Memory B cell (primary cell): ENCODE data around the gene CAPN10.

Source experiments
- ATAC-seq: fragments of 150-1000 bp; cut with Tn5 transposase; 2 replicates; pipeline ENCODE4 v1.10.0; 2021; ENCODE audit warnings: low read depth, mild to moderate bottlenecking, moderate library complexity
- DNase-seq, 2 donors: peaks; one replicate each; pipeline ENCODE4 v3.0.0; 2022; ENCODE audit warnings: low spot score in 2 of 2
- H3K27ac Mint-ChIP-seq: one replicate; pipeline ENCODE4 v1.8.0; 2022; ENCODE audit warnings: mild to moderate bottlenecking, moderate library complexity, mixed read lengths
- H3K27me3 Mint-ChIP-seq: one replicate; pipeline ENCODE4 v1.8.0; 2022; ENCODE audit warnings: mixed read lengths
- H3K36me3 Mint-ChIP-seq: one replicate; pipeline ENCODE4 v1.8.0; 2022; ENCODE audit warnings: mild to moderate bottlenecking, mixed read lengths
- H3K4me1 Mint-ChIP-seq: one replicate; pipeline ENCODE4 v1.8.0; 2022; ENCODE audit warnings: mixed read lengths
- H3K4me3 Mint-ChIP-seq: one replicate; pipeline ENCODE4 v1.8.0; 2022; ENCODE audit warnings: mild to moderate bottlenecking, moderate library complexity, mixed read lengths
- H3K9me3 Mint-ChIP-seq: one replicate; pipeline ENCODE4 v1.8.0; 2022; ENCODE audit warnings: mixed read lengths

The CAPN10 gene

DNA sequence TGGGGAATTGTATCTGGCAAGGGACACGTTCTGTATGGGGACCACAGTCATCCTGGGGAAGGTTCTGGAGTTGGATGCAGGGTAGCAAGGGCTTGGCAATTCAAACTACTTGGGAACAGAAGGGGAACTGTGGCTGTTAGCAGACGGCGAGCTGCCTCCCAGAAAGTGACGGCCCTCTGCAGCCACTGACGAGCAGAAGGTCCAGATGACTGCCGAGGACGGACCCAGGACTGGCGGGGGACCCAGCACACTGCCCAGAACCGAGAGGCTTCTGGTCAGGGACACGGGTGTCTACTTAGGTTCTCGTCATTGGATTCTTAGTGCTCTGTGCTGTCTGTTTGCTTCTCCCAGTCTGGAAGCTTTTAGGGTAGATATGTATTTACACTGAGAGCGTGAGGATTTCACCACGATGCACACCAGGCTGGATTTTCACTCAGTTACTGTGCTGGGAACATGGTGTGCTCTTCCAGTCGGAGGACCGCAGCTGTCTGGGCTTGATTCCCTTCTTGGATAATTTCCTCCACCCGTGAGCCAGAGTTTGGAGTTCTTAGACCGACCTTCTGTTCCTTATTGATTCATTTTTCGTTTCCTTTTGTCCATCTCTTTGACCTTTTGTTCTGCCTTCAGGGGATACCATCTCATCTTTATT lies 52.1 kb downstream of the CAPN10 start:
- H3K4me1 Mint-ChIP-seq, result no peaks in the 10 kb centered on the region
- ATAC-seq, result no peak
- H3K36me3 Mint-ChIP-seq, result peaks cover under 1% of the 10 kb centered on the region
- DNase-seq, result no peak
- H3K27me3 Mint-ChIP-seq, result peaks cover 7% of the 10 kb centered on the region
- H3K4me3 Mint-ChIP-seq, result no peak overlapping the region
- peaks cover 2% of the 10 kb centered on the region for H3K9me3 Mint-ChIP-seq
- H3K27ac Mint-ChIP-seq, result no peak overlapping the region

GRCh38 chr2:240639566-240639965 lies 53.0 kb downstream of the CAPN10 start:
- DNase-seq (no peak), ATAC-seq (no peak)
- H3K4me1 Mint-ChIP-seq, result no peaks in the 10 kb centered on the region
- no peaks in the 10 kb centered on the region for H3K9me3 Mint-ChIP-seq
- no peaks in the 10 kb centered on the region for H3K36me3 Mint-ChIP-seq
- no peak overlapping the region for H3K27ac Mint-ChIP-seq
- H3K27me3 Mint-ChIP-seq, result peaks cover 7% of the 10 kb centered on the region
- no peak overlapping the region for H3K4me3 Mint-ChIP-seq

DNA sequence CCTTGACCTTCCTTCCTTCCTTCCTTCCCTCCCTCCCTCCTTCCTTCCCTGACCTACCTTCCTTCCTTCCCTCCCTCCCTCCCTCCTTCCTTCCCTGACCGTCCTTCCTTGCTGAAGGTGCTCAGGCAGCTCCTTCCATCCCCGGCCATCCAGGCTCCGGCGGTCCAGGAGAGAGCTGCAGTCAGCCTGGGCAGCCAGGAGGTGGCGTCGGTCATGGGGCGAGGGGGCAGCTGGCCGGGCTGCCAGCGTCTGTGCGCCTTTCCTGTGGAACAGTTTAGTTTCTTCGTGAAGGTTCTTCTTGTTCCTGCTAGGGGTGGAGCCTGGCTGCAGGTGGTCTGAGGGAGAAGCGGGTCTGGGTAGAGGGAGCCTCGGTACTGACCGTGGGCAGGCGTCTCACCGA lies 54.4 kb downstream of the CAPN10 start:
- H3K27ac Mint-ChIP-seq, result no peak overlapping the region
- no peaks in the 10 kb centered on the region for H3K9me3 Mint-ChIP-seq
- no peaks in the 10 kb centered on the region for H3K36me3 Mint-ChIP-seq
- DNase-seq (no peak), ATAC-seq (no peak)
- no peak overlapping the region for H3K4me3 Mint-ChIP-seq
- H3K27me3 Mint-ChIP-seq, result peaks cover 5% of the 10 kb centered on the region
- H3K4me1 Mint-ChIP-seq, result no peaks in the 10 kb centered on the region

- H3K27ac Mint-ChIP-seq, result no peak overlapping the region
- H3K27me3 Mint-ChIP-seq, result peaks cover 6% of the 10 kb centered on the region
- no peaks in the 10 kb centered on the region for H3K9me3 Mint-ChIP-seq
- H3K4me1 Mint-ChIP-seq, result peaks cover 2% of the 10 kb centered on the region
- H3K4me3 Mint-ChIP-seq, result no peak overlapping the region
- ATAC-seq, result no peak
- no peaks in the 10 kb centered on the region for H3K36me3 Mint-ChIP-seq
- no peak for DNase-seq
These were observed 55.7 kb downstream of the CAPN10 start for GRCh38 chr2:240642061-240642805.

DNA sequence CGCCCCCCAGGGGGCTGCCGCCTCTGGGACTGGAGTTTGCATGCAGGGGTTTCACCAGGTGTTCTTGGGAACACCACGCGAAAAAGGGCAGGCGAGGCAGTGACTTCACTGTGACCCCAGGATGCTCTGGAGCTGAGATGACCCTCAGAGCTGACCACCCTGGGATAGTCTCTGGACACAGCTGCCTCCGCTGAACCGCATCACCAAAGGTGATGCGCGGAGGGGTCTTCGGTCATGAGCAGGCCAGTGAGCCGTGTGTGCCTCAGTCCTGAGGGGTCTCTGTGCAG lies 56.2 kb downstream of the CAPN10 start:
- DNase-seq, result peak in 1 of 2 donors; percentile 9
- peaks cover 2% of the 10 kb centered on the region for H3K4me1 Mint-ChIP-seq
- no peak for ATAC-seq
- no peak overlapping the region for H3K4me3 Mint-ChIP-seq
- H3K27me3 Mint-ChIP-seq, result peaks cover 9% of the 10 kb centered on the region
- no peak overlapping the region for H3K27ac Mint-ChIP-seq
- no peaks in the 10 kb centered on the region for H3K9me3 Mint-ChIP-seq
- H3K36me3 Mint-ChIP-seq, result no peaks in the 10 kb centered on the region

GRCh38 chr2:240643093-240643810 lies 56.7 kb downstream of the CAPN10 start:
- Mint-ChIP-seq H3K4me3 (no peak overlapping the region), H3K4me1 (peaks cover 2% of the 10 kb centered on the region), H3K27me3 (peaks cover 6% of the 10 kb centered on the region)

GRCh38 chr2:240643811-240644150 lies 57.2 kb downstream of the CAPN10 start:
- no peaks in the 10 kb centered on the region for H3K9me3 Mint-ChIP-seq
- H3K27me3 Mint-ChIP-seq, result peaks cover 9% of the 10 kb centered on the region
- no peak overlapping the region for H3K4me3 Mint-ChIP-seq
- no peak overlapping the region for H3K27ac Mint-ChIP-seq
- ATAC-seq (no peak), DNase-seq (no peak)
- H3K4me1 Mint-ChIP-seq, result peaks cover 2% of the 10 kb centered on the region
- H3K36me3 Mint-ChIP-seq, result no peaks in the 10 kb centered on the region

More at GRCh38 chr2:240643093-240643810, 56.7 kb downstream of the CAPN10 start:
- no peak for ATAC-seq
- H3K27ac Mint-ChIP-seq, result no peak overlapping the region
- peak in 1 of 2 donors; percentile 7 for DNase-seq
- no peaks in the 10 kb centered on the region for H3K36me3 Mint-ChIP-seq
- H3K9me3 Mint-ChIP-seq, result no peaks in the 10 kb centered on the region

GRCh38 chr2:240644171-240644651 lies 57.7 kb downstream of the CAPN10 start:
- H3K4me1 Mint-ChIP-seq, result peaks cover 2% of the 10 kb centered on the region
- H3K9me3 Mint-ChIP-seq, result no peaks in the 10 kb centered on the region
- H3K4me3 Mint-ChIP-seq, result no peak overlapping the region
- peaks cover 9% of the 10 kb centered on the region for H3K27me3 Mint-ChIP-seq
- H3K36me3 Mint-ChIP-seq, result no peaks in the 10 kb centered on the region
- no peak overlapping the region for H3K27ac Mint-ChIP-seq
- ATAC-seq (no peak), DNase-seq (peak in 1 of 2 donors; percentile 4)

DNA sequence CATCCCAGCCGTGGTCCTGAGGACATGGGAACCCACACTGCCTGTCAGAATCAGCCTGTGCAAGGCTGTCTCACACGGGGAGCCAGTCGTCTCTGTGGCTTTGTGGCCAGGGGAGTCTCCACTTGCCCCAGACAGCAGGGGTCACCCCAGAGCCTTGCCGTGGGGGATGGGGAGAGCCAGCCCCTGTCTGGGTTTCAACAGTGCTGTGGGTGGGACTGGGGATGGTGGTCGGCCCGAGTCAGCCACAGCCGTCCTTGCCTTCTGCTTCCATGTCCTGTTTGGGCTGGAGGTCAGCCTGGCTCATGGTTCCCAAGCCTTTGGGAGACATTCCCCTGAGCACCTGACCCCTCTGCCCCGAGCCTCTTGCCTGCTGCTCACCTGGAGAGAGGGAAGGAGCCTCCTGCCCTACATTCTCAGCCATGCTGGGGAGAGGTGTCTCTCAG lies 58.3 kb downstream of the CAPN10 start:
- DNase-seq (peak in 1 of 2 donors; percentile 8), ATAC-seq (no peak)
- Mint-ChIP-seq H3K27ac (no peak overlapping the region), H3K9me3 (no peaks in the 10 kb centered on the region), H3K36me3 (no peaks in the 10 kb centered on the region), H3K27me3 (peaks cover 9% of the 10 kb centered on the region), H3K4me3 (no peak overlapping the region), H3K4me1 (peaks cover 2% of the 10 kb centered on the region)

GRCh38 chr2:240645346-240645745 lies 58.8 kb downstream of the CAPN10 start:
- H3K4me1 Mint-ChIP-seq, result peaks cover 2% of the 10 kb centered on the region
- H3K4me3 Mint-ChIP-seq, result no peak overlapping the region
- H3K9me3 Mint-ChIP-seq, result no peaks in the 10 kb centered on the region
- no peak overlapping the region for H3K27ac Mint-ChIP-seq
- H3K36me3 Mint-ChIP-seq, result no peaks in the 10 kb centered on the region
- ATAC-seq (no peak), DNase-seq (peak in 1 of 2 donors; percentile 5)
- peaks cover 9% of the 10 kb centered on the region for H3K27me3 Mint-ChIP-seq

GRCh38 chr2:240645801-240646175 lies 59.3 kb downstream of the CAPN10 start:
- peaks cover 2% of the 10 kb centered on the region for H3K4me1 Mint-ChIP-seq
- DNase-seq (no peak), ATAC-seq (no peak)
- H3K9me3 Mint-ChIP-seq, result no peaks in the 10 kb centered on the region
- H3K27me3 Mint-ChIP-seq, result peaks cover 10% of the 10 kb centered on the region
- H3K4me3 Mint-ChIP-seq, result no peak overlapping the region
- H3K36me3 Mint-ChIP-seq, result no peaks in the 10 kb centered on the region
- no peak overlapping the region for H3K27ac Mint-ChIP-seq

GRCh38 chr2:240646176-240646899 lies 59.8 kb downstream of the CAPN10 start:
- ATAC-seq (no peak), DNase-seq (peak in 1 of 2 donors; percentile 10)
- Mint-ChIP-seq H3K4me1 (peaks cover 2% of the 10 kb centered on the region), H3K27ac (no peak overlapping the region), H3K36me3 (no peaks in the 10 kb centered on the region), H3K4me3 (no peak overlapping the region), H3K27me3 (peaks cover 13% of the 10 kb centered on the region), H3K9me3 (no peaks in the 10 kb centered on the region)

DNA sequence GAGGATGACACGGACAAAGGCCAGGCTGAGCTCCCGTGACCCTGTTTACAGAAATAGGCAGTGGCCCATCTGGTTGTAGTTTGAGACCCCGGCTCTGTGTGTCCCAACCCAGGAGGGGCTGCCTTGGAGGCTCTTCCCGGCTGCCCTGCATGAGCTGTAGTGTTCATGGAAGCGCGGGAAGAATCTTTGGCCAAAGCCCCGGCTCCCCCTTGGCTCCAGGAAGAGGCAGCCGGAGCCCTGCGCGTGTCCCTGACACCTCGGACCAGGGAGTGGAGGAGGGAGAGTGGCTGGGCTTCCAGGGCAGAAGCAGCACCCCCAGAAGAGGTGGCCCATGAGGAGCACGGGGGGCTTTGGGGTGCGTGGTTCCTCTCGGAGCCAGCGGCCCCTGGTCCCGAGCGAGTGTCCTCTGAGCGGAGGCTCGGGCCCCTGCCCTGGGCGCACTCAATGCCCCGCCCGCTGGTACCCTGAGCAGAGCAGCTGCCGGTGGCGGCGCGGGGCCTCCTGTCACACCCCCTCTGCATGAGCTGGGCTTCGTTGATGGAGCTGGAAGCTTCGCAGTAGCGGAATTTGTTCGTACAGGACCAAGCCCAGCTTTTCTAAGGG lies 60.5 kb downstream of the CAPN10 start:
- Mint-ChIP-seq H3K9me3 (no peaks in the 10 kb centered on the region), H3K27ac (no peak overlapping the region), H3K4me3 (no peak overlapping the region), H3K4me1 (peaks cover 2% of the 10 kb centered on the region), H3K36me3 (no peaks in the 10 kb centered on the region), H3K27me3 (peaks cover 16% of the 10 kb centered on the region)
- DNase-seq (peak in 1 of 2 donors; percentile 8), ATAC-seq (no peak)
